Activated CD8-positive, alpha-beta memory T cell treated with anti-CD3 and anti-CD28 coated beads, Interleukin-2, amount 50 U/mL, for 24 hours (primary cell): ENCODE results near the gene TIAM2.
"Not testable (repeated sequence)": the region's sequence is repeated elsewhere in the genome, so short reads cannot be mapped to it uniquely, and the experiment has no call there.

Source experiments
- DNase-seq: peaks from one replicate; pipeline ENCODE4 v3.0.0-alpha.2; 2020; ENCODE audit errors: extremely low read depth

Gene TIAM2

DNA sequence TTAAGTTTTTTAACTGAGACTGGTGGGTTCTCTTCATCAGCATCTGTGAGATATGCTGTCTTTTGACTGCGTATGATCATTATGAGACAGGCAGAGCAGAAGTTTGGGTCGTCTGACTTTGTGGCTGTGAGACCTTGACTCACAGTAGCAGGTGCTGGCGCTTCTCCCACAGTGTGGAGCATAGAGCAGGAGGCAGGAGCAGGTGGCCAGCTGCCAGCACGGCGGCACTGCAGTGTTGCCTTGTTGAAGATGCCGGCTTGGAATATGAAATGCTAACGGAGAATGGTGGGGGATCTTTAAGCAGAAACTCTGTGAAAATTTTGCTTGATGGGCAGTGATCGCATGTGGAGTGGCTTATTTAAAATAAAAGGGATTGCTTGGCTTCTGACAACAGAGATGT lies 105.0 kb downstream of the TIAM2 start:
- DNase-seq = no peak

DNA sequence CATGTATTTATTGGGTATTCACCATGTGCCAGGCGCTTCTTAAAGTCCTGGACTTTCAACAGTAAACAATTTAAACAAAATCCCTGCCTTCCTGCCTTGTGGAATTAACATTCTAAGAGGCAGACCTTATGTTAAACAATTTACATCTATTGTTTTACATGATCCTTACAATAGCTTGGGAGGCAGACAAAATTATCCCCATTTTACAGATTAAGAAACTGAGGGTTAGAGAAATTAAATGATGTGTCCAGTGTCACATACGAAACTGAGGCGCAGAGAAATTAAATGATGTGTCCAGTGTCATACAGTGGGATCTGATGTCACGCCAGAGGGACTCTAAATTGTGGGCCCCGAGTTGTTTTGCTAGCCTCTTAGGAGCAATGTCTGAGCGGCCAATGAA lies 105.5 kb downstream of the TIAM2 start:
- DNase-seq = no peak

DNA sequence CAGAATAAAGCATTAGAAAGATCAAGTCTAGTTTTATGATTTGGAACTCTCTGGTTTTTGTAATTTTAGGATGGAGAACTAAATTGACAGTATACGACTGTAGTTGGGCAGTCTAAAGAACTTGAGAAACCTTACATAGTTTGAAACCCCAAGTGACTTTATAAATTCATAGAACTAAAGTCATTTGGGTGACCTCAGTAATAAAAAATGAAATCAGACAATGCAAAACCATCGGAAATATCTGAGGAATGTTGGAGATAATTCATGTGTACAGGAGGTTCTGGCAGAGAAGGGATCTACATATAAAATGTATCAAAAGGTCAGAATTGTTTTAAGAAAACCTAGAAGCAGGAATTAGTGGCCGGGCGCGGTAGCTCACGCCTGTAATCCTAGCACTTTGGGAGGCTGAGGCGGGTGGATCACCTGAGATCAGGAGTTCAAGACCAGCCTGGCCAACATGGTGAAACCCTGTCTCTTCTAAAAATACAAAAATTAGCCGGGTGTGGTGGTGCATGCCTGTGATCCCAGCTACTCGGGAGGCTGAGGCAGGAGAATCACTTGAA lies 108.0 kb downstream of the TIAM2 start:
- not testable (repeated sequence) for DNase-seq

DNA sequence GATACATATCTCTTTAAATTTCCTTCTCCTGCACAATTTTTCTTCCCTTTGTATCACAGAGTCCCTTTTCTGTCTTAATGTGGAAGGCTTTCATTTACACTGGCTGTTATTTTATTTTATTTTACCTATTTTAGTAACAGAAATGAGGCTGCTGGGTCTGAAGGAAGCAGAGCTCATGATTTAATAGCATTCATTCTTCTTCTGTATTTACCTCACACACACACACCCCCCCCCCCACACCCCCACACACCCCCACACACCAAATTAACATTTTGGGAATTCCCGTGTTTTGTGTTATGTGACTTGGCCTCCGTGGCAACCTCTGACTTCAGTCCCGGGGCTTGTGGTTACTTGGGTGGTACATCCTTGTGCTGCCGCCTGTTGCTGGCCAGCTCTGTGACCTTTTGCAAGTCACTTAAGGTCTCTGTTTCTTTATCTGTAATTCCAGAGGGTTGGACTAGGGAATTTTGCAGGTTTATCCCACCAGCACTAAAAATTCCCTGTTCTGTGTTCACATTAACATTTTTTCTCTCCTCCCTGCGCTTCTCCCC lies 108.8 kb downstream of the TIAM2 start:
- DNase-seq = no peak

DNA sequence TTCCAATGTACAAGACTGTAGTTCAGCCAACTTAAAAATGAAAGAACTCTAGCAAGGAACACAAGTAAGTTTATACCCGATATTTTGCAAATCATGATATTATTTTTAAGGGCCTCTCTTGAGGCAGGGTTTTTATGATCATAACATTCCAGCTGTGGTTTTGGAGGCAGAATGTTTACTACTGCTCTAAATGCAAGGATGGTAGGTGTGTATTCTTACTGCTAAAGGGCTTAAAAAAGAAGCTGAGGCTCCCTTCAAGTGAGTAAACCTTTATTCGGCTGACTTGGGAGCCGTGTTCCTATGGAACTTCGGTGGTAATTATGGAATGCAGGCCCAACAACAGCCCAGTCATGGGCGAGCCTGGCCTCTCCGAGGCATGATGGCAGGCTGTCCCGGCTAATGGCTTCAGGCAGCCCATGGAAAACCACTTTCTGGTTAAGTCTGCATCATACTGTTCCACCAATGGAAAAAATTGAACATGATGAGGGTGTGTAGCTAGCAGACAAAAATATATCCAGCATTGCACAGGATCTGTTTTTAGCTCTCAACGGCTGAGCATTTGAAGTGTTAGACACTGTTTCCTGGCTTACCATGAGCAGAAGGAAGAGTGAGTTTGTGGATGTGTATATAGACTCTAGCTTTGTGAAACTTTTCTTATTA lies 111.5 kb downstream of the TIAM2 start:
- DNase-seq = no peak

DNA sequence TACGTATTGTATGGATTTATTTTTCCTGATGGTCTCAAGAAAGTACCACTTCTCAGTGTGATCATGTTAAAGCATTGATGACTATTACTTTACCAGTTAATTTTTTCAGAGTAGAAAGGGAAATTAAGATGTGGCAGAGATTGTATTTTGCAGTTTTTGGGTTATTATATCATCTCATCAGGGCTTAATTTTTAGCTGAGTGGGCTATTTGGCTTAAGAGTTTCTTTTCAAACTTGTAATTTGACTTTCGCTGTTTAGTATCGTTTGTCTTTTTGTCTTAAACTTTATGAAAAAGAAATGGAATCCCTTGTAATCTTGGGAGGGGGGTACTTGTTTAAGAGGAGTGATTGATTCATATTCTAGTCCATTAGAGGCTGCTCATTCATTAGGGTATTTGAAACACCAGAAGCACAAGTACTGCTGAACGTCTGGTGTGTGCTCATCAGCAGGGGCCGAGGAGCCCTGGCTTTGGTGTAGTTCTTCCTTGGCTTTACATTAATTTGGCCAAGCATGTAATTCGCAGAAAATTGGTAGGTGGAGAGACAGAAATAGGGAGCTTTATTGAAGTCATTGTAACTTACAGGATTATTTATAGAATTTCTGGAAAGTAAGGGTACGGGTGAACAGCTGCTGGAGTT lies 112.4 kb downstream of the TIAM2 start:
- no peak for DNase-seq

DNA sequence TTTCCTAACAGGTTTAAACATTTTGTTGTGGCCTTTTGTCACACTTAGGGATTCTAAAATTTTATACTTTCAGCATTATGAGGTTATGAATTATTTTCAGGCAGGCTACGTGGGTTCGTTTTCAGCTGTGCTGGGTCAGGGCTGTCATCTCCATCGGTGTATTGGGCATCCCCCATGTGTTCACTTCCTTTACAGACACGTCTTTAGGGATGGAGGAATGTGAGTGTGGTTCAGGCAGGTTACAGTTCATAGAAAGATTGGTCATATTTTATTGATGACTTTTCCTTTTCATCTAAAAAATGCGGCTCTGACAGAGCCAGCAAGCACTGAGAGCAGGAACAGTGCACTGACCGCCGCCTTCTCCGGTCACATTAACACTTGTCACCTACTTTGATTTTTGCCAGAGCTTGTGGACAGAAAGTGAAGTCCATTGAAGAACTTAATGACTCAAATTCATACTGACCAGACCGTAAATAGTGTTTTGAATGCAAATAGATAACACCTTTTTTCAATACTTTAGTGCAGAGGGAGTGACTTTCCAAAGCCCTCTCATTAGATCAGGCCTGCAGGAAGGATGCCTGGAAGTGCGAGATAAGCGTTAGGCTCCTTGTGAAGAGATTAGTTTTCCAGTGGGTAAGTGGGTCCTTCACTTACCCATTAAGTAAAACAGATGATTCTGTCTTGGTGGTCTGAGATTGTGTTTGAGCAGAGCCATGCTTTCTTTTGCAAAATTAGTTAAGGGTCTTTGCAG lies 113.1 kb downstream of the TIAM2 start:
- no peak for DNase-seq

DNA sequence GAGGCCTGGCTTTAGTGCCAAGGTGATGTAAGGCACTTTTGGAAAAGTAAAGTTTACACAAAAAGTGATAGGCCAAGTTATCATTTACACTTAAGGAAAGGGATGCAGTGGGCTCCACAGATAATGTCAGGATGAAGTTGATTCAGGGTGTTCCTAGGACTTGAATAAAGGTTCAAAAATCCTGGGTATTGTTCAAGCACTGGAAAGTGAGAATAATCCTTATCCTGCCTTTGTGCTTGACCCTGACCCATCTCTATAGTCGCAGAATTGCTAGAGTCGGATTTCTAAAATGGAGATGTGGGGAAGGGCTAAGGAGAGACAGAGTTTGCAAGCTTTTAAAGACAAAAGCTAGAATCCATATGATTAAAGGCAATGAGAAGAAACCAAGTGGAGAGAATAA lies 115.6 kb downstream of the TIAM2 start:
- DNase-seq = no peak

DNA sequence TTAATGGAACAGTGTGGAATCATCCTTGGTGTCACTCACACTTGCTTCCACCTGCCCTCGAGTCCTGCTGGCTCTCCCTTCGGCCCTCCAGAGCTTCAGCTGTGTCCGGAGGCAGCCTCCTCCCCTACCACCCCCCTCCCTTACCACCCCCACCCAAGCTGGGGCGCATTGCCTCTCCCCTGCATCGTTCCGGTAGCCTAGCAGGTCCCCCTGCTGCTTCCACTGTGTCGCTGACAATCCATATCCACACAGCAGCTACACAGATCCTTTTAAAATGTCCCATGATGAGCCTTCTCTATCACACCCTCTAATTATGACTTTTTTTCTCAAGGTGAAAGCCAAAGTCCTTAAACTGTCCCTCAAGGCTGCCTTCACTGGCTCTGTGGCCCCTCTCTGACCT lies 117.6 kb downstream of the TIAM2 start:
- no peak for DNase-seq

DNA sequence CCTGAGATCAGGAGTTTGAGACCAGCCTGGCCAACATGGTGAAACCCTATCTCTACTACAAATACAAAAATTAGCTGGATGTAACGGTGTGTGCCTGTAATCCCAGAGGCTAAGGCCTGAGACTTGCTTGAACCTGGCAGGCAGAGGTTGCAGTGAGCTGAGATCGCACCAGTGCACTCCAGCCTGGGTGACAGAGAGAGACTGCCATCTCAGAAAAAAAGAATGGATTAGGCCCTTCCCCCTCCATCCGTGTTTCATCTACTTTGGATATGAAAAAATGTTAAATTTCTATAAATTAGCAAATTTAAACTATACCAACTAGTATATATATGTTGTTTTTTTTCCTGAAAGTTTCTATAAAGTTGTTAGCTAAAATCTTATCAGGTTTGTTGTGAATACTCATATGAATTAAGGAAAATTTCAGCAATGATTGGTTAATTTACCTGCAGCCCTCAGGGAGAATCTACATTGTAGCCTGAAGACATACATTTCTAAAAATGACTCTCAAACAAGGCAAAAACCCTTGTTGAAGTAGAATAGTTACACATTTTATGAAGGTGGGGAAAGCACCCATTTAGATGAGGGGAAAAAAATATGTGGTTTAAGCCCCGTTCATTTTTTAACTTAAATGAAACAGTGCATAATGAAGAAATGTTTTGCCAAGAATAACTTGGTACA lies 120.9 kb downstream of the TIAM2 start:
- no peak for DNase-seq

DNA sequence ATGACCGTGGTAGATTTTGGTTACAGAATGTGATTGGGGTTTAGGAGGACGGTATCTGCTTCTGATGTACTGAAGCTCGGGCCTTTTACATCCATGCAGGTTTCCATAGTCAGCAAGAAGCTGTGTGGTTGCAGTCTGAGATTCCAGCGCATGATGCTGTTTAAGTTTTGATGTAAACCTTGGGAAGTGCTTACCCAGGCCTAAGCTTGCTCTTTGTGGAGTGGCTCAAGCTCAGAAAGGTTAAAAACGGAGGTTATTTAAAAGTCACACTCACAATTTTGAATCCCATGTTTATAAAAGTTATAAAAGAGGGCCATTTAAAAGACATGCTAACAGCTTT lies 121.4 kb downstream of the TIAM2 start:
- DNase-seq = no peak

DNA sequence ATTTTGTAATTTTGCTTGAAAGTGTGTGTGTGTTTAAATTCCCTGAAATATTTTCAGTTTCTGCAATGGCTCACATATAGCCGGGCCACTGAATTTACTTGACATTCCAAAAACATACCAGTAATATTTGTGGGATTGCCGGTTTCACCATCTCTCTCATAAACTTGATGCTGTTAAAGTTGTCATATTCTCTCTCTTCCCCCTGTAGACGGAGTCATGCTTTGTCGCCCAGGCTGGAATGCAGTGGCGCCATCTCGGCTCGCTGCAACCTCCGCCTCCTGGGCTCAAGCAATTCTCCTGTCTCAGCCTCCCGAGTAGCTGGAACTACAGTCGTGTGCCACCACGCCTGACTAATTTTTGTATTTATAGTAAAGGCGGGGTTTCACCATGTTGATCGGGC lies 122.1 kb downstream of the TIAM2 start:
- no peak for DNase-seq

DNA sequence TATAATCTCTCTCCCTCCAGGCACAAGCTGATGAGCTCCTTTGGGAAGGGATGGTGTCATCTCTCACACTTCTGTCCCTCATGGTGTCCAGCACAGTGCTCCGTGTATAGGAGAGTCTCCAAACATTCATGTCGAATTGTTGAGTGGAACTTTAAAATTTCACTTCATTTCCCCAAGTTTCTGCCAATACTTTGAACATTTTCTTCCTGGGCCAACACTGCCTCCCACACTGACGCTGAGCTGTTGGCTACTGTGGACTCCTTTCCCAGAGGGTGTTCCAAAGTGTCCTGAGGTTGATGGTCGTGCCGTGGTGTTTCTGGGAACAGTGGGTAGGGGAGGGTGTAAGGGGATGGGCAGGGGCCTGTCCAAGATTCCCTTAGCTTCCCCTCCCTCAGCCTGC lies 122.7 kb downstream of the TIAM2 start:
- no peak for DNase-seq

DNA sequence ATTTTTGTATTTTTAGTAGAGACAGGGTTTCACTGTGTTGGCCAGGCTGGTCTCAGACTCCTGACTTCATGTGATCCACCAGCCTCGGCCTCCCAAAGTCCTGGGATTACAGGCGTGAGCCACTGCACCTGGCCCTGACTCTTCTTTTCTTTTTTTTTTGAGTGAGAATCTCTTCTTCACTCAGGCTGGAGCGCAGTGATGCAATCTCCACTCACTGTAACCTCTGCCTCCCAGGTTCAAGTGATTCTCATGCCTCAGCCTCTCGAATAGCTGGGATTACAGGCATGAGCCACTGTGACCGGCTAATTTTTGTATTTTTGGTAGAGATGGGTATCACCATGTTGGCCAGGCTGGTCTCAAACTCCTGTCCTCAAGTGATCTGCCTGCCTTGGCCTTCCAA lies 124.1 kb downstream of the TIAM2 start:
- not testable (repeated sequence) for DNase-seq

DNA sequence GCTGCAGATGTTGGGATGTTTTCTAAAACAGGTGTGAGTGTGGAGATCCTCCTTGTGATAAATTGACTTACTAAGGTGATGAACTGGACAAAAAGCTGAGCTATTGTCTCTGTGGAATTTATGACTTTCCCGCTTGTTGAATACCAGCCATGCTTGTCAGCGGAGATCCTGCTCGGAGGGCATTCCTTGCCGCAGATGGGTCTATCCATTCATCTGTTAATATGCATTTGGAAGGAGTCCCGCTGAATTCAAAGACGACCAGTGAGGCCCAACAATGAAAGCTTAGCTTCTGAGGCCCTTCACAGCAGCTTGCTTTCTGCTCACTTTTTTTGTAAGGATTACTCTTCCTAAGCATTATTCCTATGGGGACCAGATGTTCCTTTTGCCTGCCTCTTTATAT lies 124.9 kb downstream of the TIAM2 start:
- no peak for DNase-seq

DNA sequence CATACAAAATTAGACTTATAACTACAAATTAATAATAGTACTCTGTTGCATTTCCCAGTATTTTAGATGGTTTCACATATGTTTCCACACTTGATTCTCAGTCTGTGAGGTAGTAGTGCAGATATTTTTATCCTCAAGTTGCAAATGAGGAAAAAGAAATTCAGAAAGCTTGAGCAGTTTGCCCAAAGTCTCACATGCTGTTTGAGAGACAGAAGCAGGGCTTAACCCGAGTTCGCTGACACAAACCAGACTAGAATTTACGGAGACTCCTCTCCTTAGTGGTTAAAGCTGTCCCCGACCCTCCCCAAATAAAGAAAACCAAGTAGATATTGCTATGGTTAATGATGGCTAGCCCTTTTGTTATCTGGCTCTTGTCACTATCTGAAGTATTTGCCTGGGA lies 126.2 kb downstream of the TIAM2 start:
- no peak for DNase-seq

DNA sequence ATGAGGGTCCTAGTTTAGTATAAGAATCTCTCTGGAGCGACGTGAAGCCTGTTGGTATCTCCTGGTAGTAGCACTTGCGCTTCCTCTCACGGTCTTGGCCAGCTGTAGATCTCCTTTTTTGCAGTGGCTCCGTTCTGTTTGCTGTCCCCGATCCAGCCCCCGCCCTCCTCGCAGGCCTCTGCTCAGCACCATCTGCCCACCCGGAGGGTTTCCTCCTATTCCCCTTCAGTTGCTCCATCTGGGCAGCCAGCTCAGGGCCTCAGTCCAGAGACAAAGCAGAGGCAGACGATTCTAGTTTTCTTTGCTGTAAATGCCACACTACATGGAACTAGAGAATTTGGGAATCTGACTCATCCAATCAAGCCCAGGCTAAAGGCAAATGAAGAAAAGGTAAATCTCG lies 126.6 kb downstream of the TIAM2 start:
- no peak for DNase-seq

DNA sequence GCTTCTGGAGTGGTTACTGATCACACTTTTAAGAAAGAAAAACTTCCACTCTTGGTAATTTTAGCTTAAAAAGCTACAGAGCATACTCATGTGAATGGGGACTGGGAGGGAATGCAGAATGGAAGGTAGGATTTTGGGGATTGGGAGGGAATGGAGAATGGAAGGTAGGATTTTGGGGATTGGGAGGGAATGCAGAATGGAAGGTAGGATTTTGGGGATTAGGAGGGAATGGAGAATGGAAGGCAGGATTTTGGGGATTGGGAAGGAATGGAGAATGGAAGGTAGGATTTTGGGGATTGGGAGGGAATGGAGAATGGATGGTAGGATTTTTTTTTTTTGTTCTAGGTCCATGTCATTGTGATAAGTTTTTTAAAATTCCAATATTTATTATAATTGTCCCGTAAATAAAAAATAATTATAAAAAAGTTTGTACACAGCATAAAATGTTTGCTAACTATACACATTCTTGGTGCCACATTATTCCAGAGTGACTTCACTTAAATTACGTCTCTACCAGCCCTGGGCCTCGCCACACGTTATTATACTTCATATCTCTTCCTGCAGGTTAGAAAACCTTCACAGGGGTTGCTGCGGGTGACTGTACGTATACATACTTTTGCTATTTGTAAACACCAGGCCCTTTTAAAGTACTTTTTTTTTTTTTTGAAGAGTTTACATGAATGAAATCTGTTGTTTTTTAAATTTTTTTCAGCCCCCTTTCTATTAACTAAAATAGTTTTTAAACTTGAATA lies 127.3 kb downstream of the TIAM2 start:
- no peak for DNase-seq

DNA sequence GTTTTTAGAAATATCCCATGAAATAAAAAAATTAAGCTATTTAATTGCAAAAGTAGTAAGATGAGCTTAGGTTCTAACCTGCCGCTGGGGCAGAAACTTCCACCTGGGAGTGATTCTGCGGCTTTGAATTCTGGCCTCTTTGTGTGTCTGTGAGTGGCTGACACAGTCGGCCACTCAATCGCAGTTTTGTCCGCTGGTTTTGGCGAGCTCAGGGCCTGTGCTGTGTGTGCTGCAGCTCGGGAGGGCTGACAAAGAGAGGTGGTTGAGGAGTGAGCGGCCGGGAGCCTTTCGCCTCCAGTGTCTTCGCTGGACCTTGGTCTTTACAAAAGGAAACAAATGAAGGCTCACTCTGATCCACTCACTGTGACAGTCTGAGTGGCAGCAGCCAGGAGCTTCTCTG lies 128.4 kb downstream of the TIAM2 start:
- no peak for DNase-seq

DNA sequence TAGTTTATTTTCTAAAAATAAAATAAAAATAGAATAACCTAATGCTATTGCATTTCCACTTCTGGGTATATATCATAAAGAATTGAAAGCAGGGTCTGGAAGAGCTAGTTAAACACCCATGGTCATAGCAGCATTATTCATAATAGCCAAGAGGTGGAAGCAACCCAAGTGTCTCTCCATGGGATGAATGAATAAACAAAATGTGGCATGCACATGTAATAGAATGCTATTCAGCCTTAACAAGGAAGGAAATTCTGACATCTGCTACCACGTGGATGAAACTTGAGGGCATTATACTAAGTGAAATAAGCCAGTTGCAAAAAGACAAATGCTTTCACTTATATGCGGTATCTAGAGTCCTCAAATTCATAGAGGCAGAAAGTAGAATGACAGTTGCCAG lies 130.8 kb downstream of the TIAM2 start:
- DNase-seq = no peak

DNA sequence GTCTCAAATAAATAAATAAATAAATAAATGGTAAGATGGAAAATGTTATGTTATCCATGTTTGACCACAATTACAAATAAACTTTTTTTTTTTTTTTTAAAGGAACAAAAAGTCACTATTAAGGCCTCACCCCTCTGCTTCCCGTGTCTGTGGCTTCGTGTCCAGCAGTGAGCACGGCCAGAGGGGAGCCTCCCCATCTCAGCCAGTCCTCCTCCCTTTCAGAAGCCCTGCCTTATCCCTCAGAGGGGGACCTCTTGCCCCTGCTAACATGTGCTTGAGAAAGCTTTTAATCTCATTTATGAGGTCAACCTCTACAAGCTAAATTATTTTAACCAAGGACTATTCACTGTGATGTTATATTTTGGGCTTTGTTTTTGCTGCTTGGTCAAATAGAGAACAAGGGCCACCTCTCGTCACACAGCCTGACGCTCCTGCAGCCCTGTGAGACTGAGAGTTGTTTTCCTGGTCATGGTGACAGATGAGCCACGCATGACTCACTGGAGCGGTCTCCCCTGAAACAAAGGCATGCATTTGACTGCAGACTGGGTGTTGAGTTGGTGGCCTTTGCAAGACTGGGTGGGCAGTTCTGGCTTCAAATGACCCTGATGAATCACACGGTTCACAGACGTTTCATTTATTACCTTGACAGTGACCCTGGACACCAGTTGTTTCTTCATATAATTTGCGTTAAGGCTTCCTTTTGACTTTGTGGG lies 131.8 kb downstream of the TIAM2 start:
- peak; percentile 34 for DNase-seq
